K562 (cell line): ENCODE results near the gene BEND5. TPM values are rescaled to one million over a fixed set of nuclear protein-coding genes. Genes with fewer than 3 reads are reported as not detected.

Source experiments
- ATAC-seq: fragments of 200-7000 bp; cut with Tn5 transposase; 3 replicates; pipeline ENCODE4 v1.9.1; 2020; ENCODE audit warnings: moderate library complexity
- Bru-seq: library from RNA; stranded (reverse); fragments of 400-500 nt; gene quantifications from one replicate; lab custom pipeline; 2021; lab: Mats Ljungman, UMichigan
- BruChase-seq, 2 experiments: library from RNA; stranded (reverse); fragments of 400-500 nt; gene quantifications; one replicate each; lab custom pipeline; 2021; lab: Mats Ljungman, UMichigan
- BruUV-seq: library from RNA; stranded (reverse); fragments of 400-500 nt; replicated peaks from 2 replicates; lab custom pipeline; 2021; lab: Mats Ljungman, UMichigan
- CTCF ChIA-PET: fragments of 300-600 bp; formaldehyde crosslinking; extraction: SDS; loops from one replicate; lab custom pipeline; 2021; ENCODE audit warnings: low intra/inter-chr PET ratio; lab: Yijun Ruan, JAX
- POLR2A ChIA-PET: fragments of 300-600, 350-650 bp; sonication (Branson Sonifier 250); formaldehyde crosslinking; extraction: SDS; loops from one replicate; lab custom pipeline; 2021; ENCODE audit warnings: antibody characterized with exemption, inconsistent platforms; lab: Yijun Ruan, JAX
- DNase-seq, 4 experiments: peaks; one replicate each; pipeline versions ENCODE4 v3.0.0 to v3.0.0-alpha.2; 2011 to 2018; ENCODE audit warnings: low spot score in 3 of 4, mixed read lengths in 3 of 4; ENCODE audit errors: extremely low read depth in 1 of 4
- FAIRE-seq: peaks from 2 replicates; lab custom pipeline; 2011; peaks lifted over from hg19 to GRCh38; lab: Jason Lieb, UNC
- H2AFZ ChIP-seq: 2 replicates; pipeline ENCODE4 v1.6.0; 2011; ENCODE audit warnings: low read depth, low read length, control low read depth, inconsistent platforms
- H3K27ac ChIP-seq: fragments of 200-600 bp; 3 replicates; pipeline ENCODE4 v1.8.0; 2011; ENCODE audit warnings: low read depth, mild to moderate bottlenecking, control low read depth, inconsistent platforms, low read length, moderate library complexity, mixed read lengths; ENCODE audit errors: extremely low read depth
- H3K27me3 ChIP-seq, 2 experiments: fragments of 300-600 bp in 1 of 2; 2 replicates in 1 of 2; 3 replicates in 1 of 2; pipeline versions ENCODE4 v1.6.0 to v1.8.0; 2011; ENCODE audit warnings: inconsistent platforms in 2 of 2, low read length in 2 of 2, mild to moderate bottlenecking in 1 of 2, mixed read lengths in 1 of 2, moderate library complexity in 1 of 2; ENCODE audit not compliant: control insufficient read depth in 2 of 2, insufficient read depth in 2 of 2
- H3K36me3 ChIP-seq: fragments of 300-600 bp; 3 replicates; pipeline ENCODE4 v1.8.0; 2011; ENCODE audit warnings: mild to moderate bottlenecking, low read length, inconsistent platforms; ENCODE audit not compliant: control insufficient read depth, insufficient read depth
- H3K4me1 ChIP-seq, 2 experiments: fragments of 200-600 bp in 1 of 2; replicated peaks in 1 of 2; 2 replicates in 1 of 2; 3 replicates in 1 of 2; pipeline versions ENCODE4 v1.5.1 to v1.8.0; 2011; ENCODE audit warnings: inconsistent platforms in 2 of 2, low read length in 2 of 2, mild to moderate bottlenecking in 1 of 2, mixed read lengths in 1 of 2, moderate library complexity in 1 of 2; ENCODE audit not compliant: control insufficient read depth in 2 of 2, insufficient read depth in 2 of 2
- H3K4me2 ChIP-seq: 2 replicates; pipeline ENCODE4 v1.6.1; 2011; ENCODE audit warnings: low read length, control low read depth, inconsistent platforms, mixed read lengths; ENCODE audit not compliant: insufficient read depth
- H3K4me3 ChIP-seq: fragments of 200-600 bp; sonication (generic), shearing (Covaris generic); 2 replicates; pipeline ENCODE4 v1.5.1; 2016; ENCODE audit warnings: control low read depth, inconsistent platforms
- H3K79me2 ChIP-seq: fragments of 200-600 bp; 3 replicates; pipeline ENCODE4 v1.8.0; 2011; ENCODE audit warnings: low read length, inconsistent platforms; ENCODE audit not compliant: control insufficient read depth, insufficient read depth
- H3K9ac ChIP-seq, 2 experiments: 2 replicates each; pipeline versions ENCODE4 v1.6.0 to v1.6.1; 2011; ENCODE audit warnings: low read depth in 2 of 2, low read length in 2 of 2, control low read depth in 1 of 2, inconsistent platforms in 1 of 2, mild to moderate bottlenecking in 1 of 2, mixed read lengths in 1 of 2; ENCODE audit not compliant: insufficient read depth in 1 of 2
- H3K9me1 ChIP-seq: one replicate; pipeline ENCODE4 v1.6.0; 2011; ENCODE audit warnings: inconsistent platforms, mild to moderate bottlenecking, low read length, moderate library complexity; ENCODE audit not compliant: control insufficient read depth, insufficient read depth
- H3K9me3 ChIP-seq: replicated peaks from 2 replicates; pipeline ENCODE4 v1.5.1; 2011; ENCODE audit warnings: low read depth, low read length, inconsistent platforms; ENCODE audit not compliant: control insufficient read depth, insufficient read depth
- H4K20me1 ChIP-seq: replicated peaks from 2 replicates; pipeline ENCODE4 v1.6.1; 2011; ENCODE audit warnings: low read length, inconsistent platforms, mixed read lengths; ENCODE audit not compliant: control insufficient read depth, insufficient read depth
- BCOR ChIP-seq: fragments of 450-650 bp; IDR thresholded peaks from 2 replicates; pipeline ENCODE4 v1.6.1; 2016
- CBX1 ChIP-seq: sonication (generic); IDR thresholded peaks from 2 replicates; pipeline ENCODE4 v1.6.1; 2016; ENCODE audit warnings: antibody characterized with exemption, low read depth, mild to moderate bottlenecking
- CBX5 ChIP-seq: IDR thresholded peaks from 2 replicates; pipeline ENCODE4 v1.6.1; 2014; ENCODE audit warnings: low read depth, borderline replicate concordance
- COPS2 ChIP-seq: fragments of 450-650 bp; conservative IDR thresholded peaks from 2 replicates; pipeline ENCODE4 v1.6.1; 2016; ENCODE audit warnings: mild to moderate bottlenecking, moderate library complexity
- FOXA1 ChIP-seq: fragments of 450-650 bp; IDR thresholded peaks from 2 replicates; pipeline ENCODE4 v1.6.1; 2016; ENCODE audit warnings: mild to moderate bottlenecking, borderline replicate concordance
- FUS ChIP-seq: fragments of 200-400 bp; formaldehyde crosslinking; optimal IDR thresholded peaks from 2 replicates; pipeline ENCODE3; 2017; ENCODE audit warnings: low read depth, low read length
- GABPB2 ChIP-seq: fragments of 250-450 bp; sonication (Bioruptor Pico); conservative IDR thresholded peaks from 2 replicates; pipeline ENCODE4 v1.5.1; 2021; ENCODE audit warnings: mild to moderate bottlenecking
- GATAD2B ChIP-seq: fragments of 450-650 bp; IDR thresholded peaks from 2 replicates; pipeline ENCODE4 v1.6.1; 2017; ENCODE audit warnings: mild to moderate bottlenecking, borderline replicate concordance
- KAT7 ChIP-seq: sonication (generic); formaldehyde crosslinking; IDR thresholded peaks from 2 replicates; pipeline ENCODE4 v1.8.0; 2022; ENCODE audit warnings: missing genetic modification reagents, mild to moderate bottlenecking, borderline replicate concordance
- MYBL2 ChIP-seq, 2 experiments: fragments of 450-650 bp in 1 of 2; sonication (generic) in 1 of 2; formaldehyde crosslinking in 1 of 2; IDR thresholded peaks; 2 replicates each; pipeline versions ENCODE4 v1.6.1 to v1.8.1; 2017 to 2022; ENCODE audit warnings: borderline replicate concordance in 1 of 2, inconsistent platforms in 1 of 2, low read depth in 1 of 2, mild to moderate bottlenecking in 1 of 2, missing genetic modification reagents in 1 of 2, moderate library complexity in 1 of 2
- NELFE ChIP-seq: IDR thresholded peaks from 2 replicates; pipeline ENCODE4 v1.6.1; 2011; ENCODE audit warnings: mild to moderate bottlenecking; ENCODE audit not compliant: insufficient read depth, insufficient read length
- SOX6 ChIP-seq: fragments of 450-650 bp; IDR thresholded peaks from 2 replicates; pipeline ENCODE4 v1.6.1; 2014; ENCODE audit warnings: mild to moderate bottlenecking
- TARDBP ChIP-seq: fragments of 450-650 bp; IDR thresholded peaks from 2 replicates; pipeline ENCODE4 v1.6.1; 2016
- TBP ChIP-seq: optimal IDR thresholded peaks from 2 replicates; pipeline ENCODE3; 2011; ENCODE audit warnings: low read depth, low read length, improper control_type of control experiment
- WHSC1 ChIP-seq: IDR thresholded peaks from one replicate; pipeline ENCODE4 v1.6.1; 2012; ENCODE audit warnings: low read length, control low read depth, inconsistent platforms
- ZNF146 ChIP-seq: IDR thresholded peaks from one replicate; pipeline ENCODE4 v1.6.1; 2018; ENCODE audit warnings: missing compliant biosample characterization; ENCODE audit not compliant: unreplicated experiment
- WGBS: fragments of 100-300 bp; shearing (Covaris generic); methylation state at CpG from one replicate; pipeline ENCODE4 v1.1.6; 2016; ENCODE audit warnings: low coverage, mixed read lengths; ENCODE audit not compliant: insufficient coverage; ENCODE audit errors: missing lambda C conversion rate; 5-methylcytosine and 5-hydroxymethylcytosine counted together
- in situ Hi-C: fragments of 300-500 bp; cut with MboI; formaldehyde crosslinking; loops from 4 replicates; pipeline ENCODE4 v1.15.0; 2018; ENCODE audit warnings: inconsistent platforms, mixed read lengths
- intact Hi-C: fragments of 100-400 bp; cut with micrococcal nuclease; formaldehyde crosslinking; loops from 2 replicates; pipeline ENCODE4 v1.14.2; 2022
- long read RNA-seq, 3 experiments: library from polyadenylated mRNA in 2 of 3; library from RNA in 1 of 3; unstranded in 2 of 3; stranded (forward) in 1 of 3; transcript quantifications; one replicate each; pipeline ENCODE4 v2.0.0, GENCODE V29; 2019 to 2022
- polyA minus RNA-seq, 3 experiments: library from RNA; depleted of rRNA, polyadenylated mRNA; stranded (reverse); fragments of >200 nt; gene quantifications; 2 replicates each; pipeline ENCODE4 v1.2.3, GENCODE V29; 2011
- polyA plus RNA-seq, 8 experiments: library from polyadenylated mRNA; depleted of rRNA in 4 of 8; stranded (reverse) in 5 of 8; unstranded in 3 of 8; fragments of >200 nt; fragmentation: Nextera tagmentation in 2 of 8; fragmentation: Illumina TruSeq in 1 of 8; extraction: Ambion mirVana in 2 of 8; extraction: Trizol in 1 of 8; gene quantifications; 2 replicates each; pipeline versions ENCODE4 v1.2.1 to v1.2.3, GENCODE V29; 2011 to 2014; ENCODE audit warnings: inconsistent platforms in 1 of 8, missing spikeins in 1 of 8
- total RNA-seq, 7 experiments: library from RNA; depleted of rRNA in 6 of 7; stranded (reverse); fragments of >200 nt in 6 of 7; fragmentation: Illumina TruSeq in 2 of 7; extraction: Trizol in 2 of 7; gene quantifications; 2 replicates each; pipeline versions ENCODE4 v1.2.1 to v1.2.3, GENCODE V29; 2011 to 2021; ENCODE audit warnings: low replicate concordance in 1 of 7
- TF ChIP-seq, protein P1 (sequence below): fragments of 450-650 bp; IDR thresholded peaks from one replicate; pipeline ENCODE4 v1.6.1; 2018; ENCODE audit warnings: mild to moderate bottlenecking, moderate library complexity; ENCODE audit not compliant: partially characterized antibody
- TF ChIP-seq, protein P2 (sequence below): fragments of 450-650 bp; formaldehyde crosslinking; conservative IDR thresholded peaks from 2 replicates; pipeline ENCODE4 v1.4.0; 2022; ENCODE audit warnings: mild to moderate bottlenecking, missing genetic modification characterization

Gene BEND5
- not detected in 2 replicates for total RNA-seq (2011; cell fraction: chromatin; rRNA removed; ENCODE audit: low replicate concordance)
- total RNA-seq (2011; cell fraction: nucleolus; rRNA removed), result not detected in 2 replicates
- not detected in 2 replicates for total RNA-seq (2011; cell fraction: nucleoplasm; rRNA removed)
- total RNA-seq (2014; rRNA removed), result not detected in 2 replicates
- total RNA-seq (2014; rRNA removed; fragmentation: Illumina TruSeq; extraction: Trizol), result not detected in 2 replicates
- not detected in 2 replicates for total RNA-seq (2015; rRNA removed; fragmentation: Illumina TruSeq; extraction: Trizol)
- not detected in 2 replicates for total RNA-seq (2021)
- polyA plus RNA-seq (2011; rRNA removed), result not detected in 2 replicates
- not detected in 2 replicates for polyA plus RNA-seq (2011; cell fraction: cytosol; rRNA removed)
- polyA plus RNA-seq (2011; cell fraction: nucleus; rRNA removed), result not detected in 2 replicates
- not detected in 2 replicates for polyA plus RNA-seq (2012)
- polyA plus RNA-seq (2014; fragmentation: Illumina TruSeq; extraction: Trizol), result not detected in 2 replicates
- not detected for polyA plus RNA-seq (2014; fragmentation: Nextera tagmentation; extraction: Ambion mirVana)
- not detected in 2 replicates for polyA plus RNA-seq (2014; rRNA removed)
- not detected in 2 replicates for polyA minus RNA-seq (2011; rRNA and poly(A)+ RNA removed)
- not detected in 2 replicates for polyA minus RNA-seq (2011; cell fraction: cytosol; rRNA and poly(A)+ RNA removed)
- polyA minus RNA-seq (2011; cell fraction: nucleus; rRNA and poly(A)+ RNA removed), result not detected in 2 replicates
- Bru-seq, nascent RNA, result percentile 21 among the genes with signal in this experiment
- BruChase-seq, experiment 1, labeled RNA remaining after a 2-hour chase, result not detected
- BruChase-seq, experiment 2, labeled RNA remaining after a 6-hour chase, result not detected
- long read RNA-seq, experiment 1, result 0 reads
- long read RNA-seq, experiment 2, result 0 reads
- long read RNA-seq, experiment 3, result 0 reads

DNA sequence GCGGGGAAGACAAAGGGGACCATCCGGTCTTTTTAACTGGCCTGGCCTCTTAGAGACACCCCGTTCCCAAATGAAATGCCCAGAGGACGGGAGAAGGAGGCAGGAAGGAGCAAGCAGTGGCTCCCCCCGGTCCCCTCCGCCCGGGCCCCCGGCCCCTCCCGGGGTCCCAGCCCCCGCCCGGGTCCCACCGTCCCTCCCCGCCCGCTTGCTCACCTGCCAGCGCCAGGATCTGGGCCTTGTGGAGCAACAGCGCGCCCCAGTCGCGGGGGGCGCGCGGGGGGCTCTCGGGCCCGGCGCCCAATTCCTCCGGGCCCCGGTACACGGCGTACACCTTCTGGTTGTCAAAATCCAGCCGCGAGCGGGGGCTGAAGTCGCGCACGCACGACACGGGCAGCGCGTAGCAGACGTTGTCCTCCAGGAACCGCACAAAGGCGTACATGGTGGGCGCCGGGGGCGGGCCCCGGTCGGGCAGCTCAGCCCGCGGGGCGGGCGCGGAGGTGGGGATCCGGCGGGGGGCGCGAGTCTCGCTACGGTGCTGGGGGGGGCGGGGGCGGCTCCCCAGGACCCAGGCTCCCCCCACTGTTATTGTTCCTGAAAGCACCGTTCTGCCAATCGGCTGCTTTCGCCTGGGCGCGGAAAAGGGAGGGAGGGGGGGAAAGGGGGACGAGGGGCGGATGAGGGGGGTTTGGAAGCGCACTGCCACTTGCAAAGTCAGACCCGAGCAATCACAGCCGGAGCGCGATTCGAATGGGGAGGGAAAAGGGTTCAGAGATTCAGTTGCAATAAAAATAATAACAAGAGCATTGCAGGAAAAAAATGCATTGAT lies at the start of gene BEND5:
Gene BEND5 (minus strand): TSS at position 499 of the 826 bp plus-strand sequence. CDS start 60 bp downstream, at position 439.
- no peak for DNase-seq
- POLR2A ChIA-PET, result no interaction called here
- no peaks in the 10 kb centered on the region for H3K36me3 ChIP-seq
- no peak for ATAC-seq
- TF ChIP-seq COPS2, result no peak
- TF ChIP-seq NELFE, result no peak
- TF ChIP-seq KAT7 (CRISPR knock-in tag), result no peak
- TF ChIP-seq GATAD2B, result no peak
- TF ChIP-seq ZNF146, result no peak
- TF ChIP-seq, protein P1, sequence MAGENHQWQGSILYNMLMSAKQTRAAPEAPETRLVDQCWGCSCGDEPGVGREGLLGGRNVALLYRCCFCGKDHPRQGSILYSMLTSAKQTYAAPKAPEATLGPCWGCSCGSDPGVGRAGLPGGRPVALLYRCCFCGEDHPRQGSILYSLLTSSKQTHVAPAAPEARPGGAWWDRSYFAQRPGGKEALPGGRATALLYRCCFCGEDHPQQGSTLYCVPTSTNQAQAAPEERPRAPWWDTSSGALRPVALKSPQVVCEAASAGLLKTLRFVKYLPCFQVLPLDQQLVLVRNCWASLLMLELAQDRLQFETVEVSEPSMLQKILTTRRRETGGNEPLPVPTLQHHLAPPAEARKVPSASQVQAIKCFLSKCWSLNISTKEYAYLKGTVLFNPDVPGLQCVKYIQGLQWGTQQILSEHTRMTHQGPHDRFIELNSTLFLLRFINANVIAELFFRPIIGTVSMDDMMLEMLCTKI, result no peak
- no peak for TF ChIP-seq CBX5
- no peak for TF ChIP-seq CBX1
- TF ChIP-seq FUS, result no peak
- TF ChIP-seq FOXA1, result no peak
- no peak for TF ChIP-seq BCOR
- TF ChIP-seq, protein P2, sequence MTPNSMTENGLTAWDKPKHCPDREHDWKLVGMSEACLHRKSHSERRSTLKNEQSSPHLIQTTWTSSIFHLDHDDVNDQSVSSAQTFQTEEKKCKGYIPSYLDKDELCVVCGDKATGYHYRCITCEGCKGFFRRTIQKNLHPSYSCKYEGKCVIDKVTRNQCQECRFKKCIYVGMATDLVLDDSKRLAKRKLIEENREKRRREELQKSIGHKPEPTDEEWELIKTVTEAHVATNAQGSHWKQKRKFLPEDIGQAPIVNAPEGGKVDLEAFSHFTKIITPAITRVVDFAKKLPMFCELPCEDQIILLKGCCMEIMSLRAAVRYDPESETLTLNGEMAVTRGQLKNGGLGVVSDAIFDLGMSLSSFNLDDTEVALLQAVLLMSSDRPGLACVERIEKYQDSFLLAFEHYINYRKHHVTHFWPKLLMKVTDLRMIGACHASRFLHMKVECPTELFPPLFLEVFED, result no peak
- no peak for TF ChIP-seq MYBL2 (IDR thresholded peaks at IDR 0.05; ENCODE audit: low read depth)
- TF ChIP-seq MYBL2 (CRISPR knock-in tag; IDR thresholded peaks at IDR 0.05; ENCODE audit: borderline replicate concordance), result no peak
- TF ChIP-seq WHSC1, result no peak
- TF ChIP-seq GABPB2 (CRISPR knock-in tag), result no peak
- TF ChIP-seq TBP, result no peak
- TF ChIP-seq TARDBP, result no peak
- TF ChIP-seq SOX6, result no peak
- no peak within 1 kb of the TSS for H3K27ac ChIP-seq
- intact Hi-C loops (no loop called here), in situ Hi-C loops (no loop called here)
- 4% methylated on average over 25 of the region's 73 CpGs for WGBS
- no peak within 1 kb of the TSS for H3K9ac ChIP-seq
- CTCF ChIA-PET, result no interaction called here
- no peak within 1 kb of the TSS for H2AFZ ChIP-seq
- no peak for FAIRE-seq
- H3K27me3 ChIP-seq, result no peaks in the 10 kb centered on the region
- H4K20me1 ChIP-seq, result no peaks in the 10 kb centered on the region
- no peaks in the 10 kb centered on the region for H3K9me3 ChIP-seq
- H3K4me3 ChIP-seq, result no peak within 1 kb of the TSS
- H3K79me2 ChIP-seq, result no peaks in the 10 kb centered on the region
- no peak within 1 kb of the TSS for H3K4me2 ChIP-seq
- no peaks in the 10 kb centered on the region for H3K9me1 ChIP-seq
- no peaks in the 10 kb centered on the region for H3K4me1 ChIP-seq
- BruUV-seq, result no TSS peak
